WTC11 (cell line): Measurements from ENCODE around the gene CLP1. TPM values are rescaled to one million over a fixed set of nuclear protein-coding genes. Genes with fewer than 3 reads are reported as not detected.
A peak's percentile ranks its signal among the peaks of the same experiment; 100 is the strongest.

Experiments
- CREB1 ChIP-seq: sonication (generic); formaldehyde crosslinking; IDR thresholded peaks from 2 replicates; pipeline ENCODE4 v1.8.0; 2023; ENCODE audit warnings: mild to moderate bottlenecking, missing genetic modification reagents
- CREM ChIP-seq: sonication (generic); formaldehyde crosslinking; IDR thresholded peaks from 2 replicates; pipeline ENCODE4 v1.8.1; 2022; ENCODE audit warnings: mild to moderate bottlenecking, missing genetic modification reagents, moderate library complexity
- ELF4 ChIP-seq: sonication (generic); formaldehyde crosslinking; IDR thresholded peaks from 2 replicates; pipeline ENCODE4 v1.8.1; 2022; ENCODE audit warnings: low read depth, mild to moderate bottlenecking, moderate library complexity, missing genetic modification reagents
- EMX1 ChIP-seq: fragments of 250-450 bp; sonication (Bioruptor Pico); IDR thresholded peaks from 2 replicates; pipeline ENCODE4 v1.8.0; 2021; ENCODE audit warnings: mild to moderate bottlenecking
- ERG ChIP-seq: fragments of 250-450 bp; sonication (Bioruptor Pico); IDR thresholded peaks from 2 replicates; pipeline ENCODE4 v1.8.0; 2021; ENCODE audit warnings: mild to moderate bottlenecking
- ESRRA ChIP-seq: sonication (generic); formaldehyde crosslinking; IDR thresholded peaks from 2 replicates; pipeline ENCODE4 v1.8.1; 2022; ENCODE audit warnings: mild to moderate bottlenecking, missing genetic modification reagents, borderline replicate concordance
- ETV6 ChIP-seq: sonication (generic); formaldehyde crosslinking; IDR thresholded peaks from 2 replicates; pipeline ENCODE4 v1.8.1; 2022; ENCODE audit warnings: mild to moderate bottlenecking, missing genetic modification reagents
- GABPB1 ChIP-seq: sonication (generic); formaldehyde crosslinking; IDR thresholded peaks from 2 replicates; pipeline ENCODE4 v1.8.1; 2023; ENCODE audit warnings: mild to moderate bottlenecking, missing genetic modification reagents
- GRHL2 ChIP-seq: fragments of 250-450 bp; sonication (Bioruptor Pico); IDR thresholded peaks from 2 replicates; pipeline ENCODE4 v1.8.0; 2022; ENCODE audit warnings: mild to moderate bottlenecking, moderate library complexity; ENCODE audit not compliant: insufficient replicate concordance, severe bottlenecking
- GTF2I ChIP-seq: fragments of 250-450 bp; sonication (Bioruptor Pico); conservative IDR thresholded peaks from 2 replicates; pipeline ENCODE4 v1.4.0; 2021; ENCODE audit warnings: mild to moderate bottlenecking
- JAZF1 ChIP-seq: fragments of 250-450 bp; sonication (Bioruptor Pico); IDR thresholded peaks from 2 replicates; pipeline ENCODE4 v1.9.0; 2021; ENCODE audit warnings: moderate library complexity, mild to moderate bottlenecking, inconsistent platforms
- KAT7 ChIP-seq: sonication (generic); formaldehyde crosslinking; IDR thresholded peaks from 2 replicates; pipeline ENCODE4 v1.8.1; 2023; ENCODE audit warnings: missing genetic modification reagents, mild to moderate bottlenecking, borderline replicate concordance
- MLX ChIP-seq: sonication (generic); formaldehyde crosslinking; IDR thresholded peaks from 2 replicates; pipeline ENCODE4 v1.8.1; 2023; ENCODE audit warnings: mild to moderate bottlenecking, missing genetic modification reagents, moderate library complexity
- MYBL2 ChIP-seq: sonication (generic); formaldehyde crosslinking; IDR thresholded peaks from 2 replicates; pipeline ENCODE4 v1.8.1; 2023; ENCODE audit warnings: mild to moderate bottlenecking, moderate library complexity, missing genetic modification reagents
- NFE2L1 ChIP-seq: sonication (generic); formaldehyde crosslinking; IDR thresholded peaks from 2 replicates; pipeline ENCODE4 v1.8.1; 2023; ENCODE audit warnings: missing genetic modification reagents
- NFYB ChIP-seq: sonication (generic); formaldehyde crosslinking; conservative IDR thresholded peaks from 2 replicates; pipeline ENCODE4 v1.8.0; 2022; ENCODE audit warnings: low read depth, missing genetic modification reagents
- SMAD4 ChIP-seq: sonication (generic); formaldehyde crosslinking; IDR thresholded peaks from 2 replicates; pipeline ENCODE4 v1.8.0; 2022; ENCODE audit warnings: mild to moderate bottlenecking, missing genetic modification reagents
- SP1 ChIP-seq: sonication (generic); formaldehyde crosslinking; conservative IDR thresholded peaks from 2 replicates; pipeline ENCODE4 v1.8.1; 2022; ENCODE audit warnings: missing genetic modification reagents
- TEAD4 ChIP-seq: sonication (generic); formaldehyde crosslinking; IDR thresholded peaks from 2 replicates; pipeline ENCODE4 v1.8.0; 2022; ENCODE audit warnings: mild to moderate bottlenecking, missing genetic modification reagents
- TP53 ChIP-seq: sonication (generic); formaldehyde crosslinking; IDR thresholded peaks from 2 replicates; pipeline ENCODE4 v1.8.1; 2023; ENCODE audit warnings: mild to moderate bottlenecking, missing genetic modification reagents
- USF2 ChIP-seq: sonication (generic); formaldehyde crosslinking; IDR thresholded peaks from 2 replicates; pipeline ENCODE4 v1.8.1; 2023; ENCODE audit warnings: mild to moderate bottlenecking, missing genetic modification reagents, moderate library complexity
- ZBTB21 ChIP-seq: sonication (generic); formaldehyde crosslinking; IDR thresholded peaks from 2 replicates; pipeline ENCODE4 v1.8.1; 2023; ENCODE audit warnings: mild to moderate bottlenecking, missing genetic modification reagents, borderline replicate concordance
- ZNF121 ChIP-seq: sonication (generic); formaldehyde crosslinking; IDR thresholded peaks from 2 replicates; pipeline ENCODE4 v1.8.0; 2023; ENCODE audit warnings: missing genetic modification reagents
- ZSCAN18 ChIP-seq: fragments of 250-450 bp; sonication (Bioruptor Pico); IDR thresholded peaks from 2 replicates; pipeline ENCODE4 v2.1.2; 2022; ENCODE audit warnings: mild to moderate bottlenecking, moderate library complexity
- total RNA-seq: library from RNA; stranded (reverse); gene quantifications from 3 replicates; pipeline ENCODE4 v1.2.3, GENCODE V29; 2021
- TF ChIP-seq, protein P1 (sequence below): sonication (generic); formaldehyde crosslinking; IDR thresholded peaks from 2 replicates; pipeline ENCODE4 v1.8.1; 2023; ENCODE audit warnings: mild to moderate bottlenecking, moderate library complexity, missing genetic modification reagents
- TF ChIP-seq, protein P2 (sequence below): fragments of 200-600 bp; IDR thresholded peaks from 2 replicates; pipeline ENCODE4 v1.8.0; 2022; ENCODE audit warnings: antibody characterized with exemption
- TF ChIP-seq, protein P3 (sequence below): sonication (generic); formaldehyde crosslinking; IDR thresholded peaks from 2 replicates; pipeline ENCODE4 v1.8.1; 2022; ENCODE audit warnings: mild to moderate bottlenecking, moderate library complexity, missing genetic modification reagents
- TF ChIP-seq, protein P4 (sequence below): sonication (generic); formaldehyde crosslinking; IDR thresholded peaks from 2 replicates; pipeline ENCODE4 v1.8.1; 2023; ENCODE audit warnings: mild to moderate bottlenecking, missing genetic modification reagents, borderline replicate concordance
- TF ChIP-seq, protein P5 (sequence below): sonication (generic); formaldehyde crosslinking; IDR thresholded peaks from 2 replicates; pipeline ENCODE4 v1.8.0; 2022; ENCODE audit warnings: mild to moderate bottlenecking, missing genetic modification reagents

The CLP1 gene
- total RNA-seq, 1 experiment from 2014 or later = 26.3 TPM

GRCh38 chr11:57645689-57646085 is 11.9 kb upstream of the CLP1 start (continued):
- TF ChIP-seq ETV6 (CRISPR knock-in tag) (0 out of 2 replicates have a peak, but pooled peaks have one; percentile 22), GTF2I (CRISPR knock-in tag) (no peak), ESRRA (CRISPR knock-in tag) (no peak), ZNF121 (no peak), USF2 (CRISPR knock-in tag) (no peak), KAT7 (no peak), TEAD4 (no peak), NFYB (CRISPR knock-in tag) (no peak), ERG (no peak), CREB1 (no peak), TP53 (0 out of 2 replicates have a peak, but pooled peaks have one; percentile 33), GABPB1 (CRISPR knock-in tag) (no peak), MLX (no peak), NFE2L1 (CRISPR knock-in tag) (peak; percentile 26; the same call in 1 of the 2 replicates), ZSCAN18 (CRISPR knock-in tag) (no peak), SMAD4 (CRISPR knock-in tag) (no peak), ZBTB21 (CRISPR knock-in tag) (no peak; the same call in 1 of the 2 replicates), JAZF1 (CRISPR knock-in tag) (no peak), SP1 (CRISPR knock-in tag) (0 out of 2 replicates have a peak, but pooled peaks have one; percentile 25), MYBL2 (CRISPR knock-in tag) (no peak), GRHL2 (CRISPR knock-in tag) (no peak), EMX1 (no peak), CREM (CRISPR knock-in tag) (0 out of 2 replicates have a peak, but pooled peaks have one; percentile 39), ELF4 (no peak)
- TF ChIP-seq, protein P1, sequence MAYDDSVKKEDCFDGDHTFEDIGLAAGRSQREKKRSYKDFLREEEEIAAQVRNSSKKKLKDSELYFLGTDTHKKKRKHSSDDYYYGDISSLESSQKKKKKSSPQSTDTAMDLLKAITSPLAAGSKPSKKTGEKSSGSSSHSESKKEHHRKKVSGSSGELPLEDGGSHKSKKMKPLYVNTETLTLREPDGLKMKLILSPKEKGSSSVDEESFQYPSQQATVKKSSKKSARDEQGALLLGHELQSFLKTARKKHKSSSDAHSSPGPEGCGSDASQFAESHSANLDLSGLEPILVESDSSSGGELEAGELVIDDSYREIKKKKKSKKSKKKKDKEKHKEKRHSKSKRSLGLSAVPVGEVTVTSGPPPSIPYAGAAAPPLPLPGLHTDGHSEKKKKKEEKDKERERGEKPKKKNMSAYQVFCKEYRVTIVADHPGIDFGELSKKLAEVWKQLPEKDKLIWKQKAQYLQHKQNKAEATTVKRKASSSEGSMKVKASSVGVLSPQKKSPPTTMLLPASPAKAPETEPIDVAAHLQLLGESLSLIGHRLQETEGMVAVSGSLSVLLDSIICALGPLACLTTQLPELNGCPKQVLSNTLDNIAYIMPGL (CRISPR knock-in tag) = no peak
- TF ChIP-seq, protein P2, sequence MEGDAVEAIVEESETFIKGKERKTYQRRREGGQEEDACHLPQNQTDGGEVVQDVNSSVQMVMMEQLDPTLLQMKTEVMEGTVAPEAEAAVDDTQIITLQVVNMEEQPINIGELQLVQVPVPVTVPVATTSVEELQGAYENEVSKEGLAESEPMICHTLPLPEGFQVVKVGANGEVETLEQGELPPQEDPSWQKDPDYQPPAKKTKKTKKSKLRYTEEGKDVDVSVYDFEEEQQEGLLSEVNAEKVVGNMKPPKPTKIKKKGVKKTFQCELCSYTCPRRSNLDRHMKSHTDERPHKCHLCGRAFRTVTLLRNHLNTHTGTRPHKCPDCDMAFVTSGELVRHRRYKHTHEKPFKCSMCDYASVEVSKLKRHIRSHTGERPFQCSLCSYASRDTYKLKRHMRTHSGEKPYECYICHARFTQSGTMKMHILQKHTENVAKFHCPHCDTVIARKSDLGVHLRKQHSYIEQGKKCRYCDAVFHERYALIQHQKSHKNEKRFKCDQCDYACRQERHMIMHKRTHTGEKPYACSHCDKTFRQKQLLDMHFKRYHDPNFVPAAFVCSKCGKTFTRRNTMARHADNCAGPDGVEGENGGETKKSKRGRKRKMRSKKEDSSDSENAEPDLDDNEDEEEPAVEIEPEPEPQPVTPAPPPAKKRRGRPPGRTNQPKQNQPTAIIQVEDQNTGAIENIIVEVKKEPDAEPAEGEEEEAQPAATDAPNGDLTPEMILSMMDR = no peak
- TF ChIP-seq, protein P3, sequence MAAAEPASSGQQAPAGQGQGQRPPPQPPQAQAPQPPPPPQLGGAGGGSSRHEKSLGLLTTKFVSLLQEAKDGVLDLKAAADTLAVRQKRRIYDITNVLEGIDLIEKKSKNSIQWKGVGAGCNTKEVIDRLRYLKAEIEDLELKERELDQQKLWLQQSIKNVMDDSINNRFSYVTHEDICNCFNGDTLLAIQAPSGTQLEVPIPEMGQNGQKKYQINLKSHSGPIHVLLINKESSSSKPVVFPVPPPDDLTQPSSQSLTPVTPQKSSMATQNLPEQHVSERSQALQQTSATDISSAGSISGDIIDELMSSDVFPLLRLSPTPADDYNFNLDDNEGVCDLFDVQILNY (CRISPR knock-in tag) = no peak
- TF ChIP-seq, protein P4, sequence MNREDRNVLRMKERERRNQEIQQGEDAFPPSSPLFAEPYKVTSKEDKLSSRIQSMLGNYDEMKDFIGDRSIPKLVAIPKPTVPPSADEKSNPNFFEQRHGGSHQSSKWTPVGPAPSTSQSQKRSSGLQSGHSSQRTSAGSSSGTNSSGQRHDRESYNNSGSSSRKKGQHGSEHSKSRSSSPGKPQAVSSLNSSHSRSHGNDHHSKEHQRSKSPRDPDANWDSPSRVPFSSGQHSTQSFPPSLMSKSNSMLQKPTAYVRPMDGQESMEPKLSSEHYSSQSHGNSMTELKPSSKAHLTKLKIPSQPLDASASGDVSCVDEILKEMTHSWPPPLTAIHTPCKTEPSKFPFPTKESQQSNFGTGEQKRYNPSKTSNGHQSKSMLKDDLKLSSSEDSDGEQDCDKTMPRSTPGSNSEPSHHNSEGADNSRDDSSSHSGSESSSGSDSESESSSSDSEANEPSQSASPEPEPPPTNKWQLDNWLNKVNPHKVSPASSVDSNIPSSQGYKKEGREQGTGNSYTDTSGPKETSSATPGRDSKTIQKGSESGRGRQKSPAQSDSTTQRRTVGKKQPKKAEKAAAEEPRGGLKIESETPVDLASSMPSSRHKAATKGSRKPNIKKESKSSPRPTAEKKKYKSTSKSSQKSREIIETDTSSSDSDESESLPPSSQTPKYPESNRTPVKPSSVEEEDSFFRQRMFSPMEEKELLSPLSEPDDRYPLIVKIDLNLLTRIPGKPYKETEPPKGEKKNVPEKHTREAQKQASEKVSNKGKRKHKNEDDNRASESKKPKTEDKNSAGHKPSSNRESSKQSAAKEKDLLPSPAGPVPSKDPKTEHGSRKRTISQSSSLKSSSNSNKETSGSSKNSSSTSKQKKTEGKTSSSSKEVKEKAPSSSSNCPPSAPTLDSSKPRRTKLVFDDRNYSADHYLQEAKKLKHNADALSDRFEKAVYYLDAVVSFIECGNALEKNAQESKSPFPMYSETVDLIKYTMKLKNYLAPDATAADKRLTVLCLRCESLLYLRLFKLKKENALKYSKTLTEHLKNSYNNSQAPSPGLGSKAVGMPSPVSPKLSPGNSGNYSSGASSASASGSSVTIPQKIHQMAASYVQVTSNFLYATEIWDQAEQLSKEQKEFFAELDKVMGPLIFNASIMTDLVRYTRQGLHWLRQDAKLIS (CRISPR knock-in tag) = no peak
- TF ChIP-seq, protein P5, sequence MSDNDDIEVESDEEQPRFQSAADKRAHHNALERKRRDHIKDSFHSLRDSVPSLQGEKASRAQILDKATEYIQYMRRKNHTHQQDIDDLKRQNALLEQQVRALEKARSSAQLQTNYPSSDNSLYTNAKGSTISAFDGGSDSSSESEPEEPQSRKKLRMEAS (CRISPR knock-in tag) = no peak
